Limb (tissue), 2 donors: ENCODE data around the gene NDUFB10.
"Not testable (repeated sequence)": the region's sequence is repeated elsewhere in the genome, so short reads cannot be mapped to it uniquely, and the experiment has no call there.

Experiments used
- DNase-seq, 2 donors: peaks; one replicate each; pipeline ENCODE4 v3.0.0-alpha.2; 2016; ENCODE audit errors: extremely low spot score in 2 of 2

The NDUFB10 gene

DNA sequence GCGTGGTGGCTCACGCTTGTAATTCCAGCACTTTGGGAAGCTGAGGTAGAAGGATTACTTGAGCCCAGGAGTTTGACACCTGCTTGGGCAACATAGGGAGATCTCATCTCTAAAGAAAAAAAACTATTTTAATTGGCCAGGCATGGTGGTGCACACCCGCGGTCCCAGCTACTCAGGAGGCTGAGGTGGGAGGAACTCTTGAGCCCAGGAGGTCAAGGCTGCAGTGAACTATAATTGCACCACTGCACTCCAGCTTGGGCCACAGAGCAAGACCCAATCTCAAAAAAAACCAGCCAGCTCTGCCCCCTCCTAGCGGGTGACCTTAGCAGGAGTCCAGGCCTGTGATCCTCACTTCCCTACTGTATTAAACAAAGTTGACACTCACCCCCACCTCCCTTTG, 35.2 kb upstream of the NDUFB10 start:
- DNase-seq = no peak

DNA sequence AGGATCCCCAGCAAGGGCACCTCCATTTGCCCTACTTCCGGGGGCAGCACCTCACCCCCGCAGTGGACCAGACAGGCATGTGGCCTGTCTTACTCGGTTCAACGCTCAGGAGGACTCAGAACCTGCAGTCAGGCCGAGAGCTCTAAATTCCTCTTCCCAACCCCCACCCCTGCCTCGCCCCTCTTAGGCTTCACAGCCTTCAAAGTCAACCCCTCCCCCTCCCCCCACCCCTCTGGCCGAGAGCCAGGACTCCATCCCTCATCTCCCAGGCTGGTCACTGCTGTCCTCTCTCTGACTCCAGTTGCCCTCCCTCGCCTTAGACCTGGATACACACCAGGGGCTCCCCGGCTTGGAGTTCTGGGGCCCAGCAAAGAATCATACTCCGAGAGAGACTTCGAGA, 33.1 kb upstream of the NDUFB10 start:
- DNase-seq = no peak

DNA sequence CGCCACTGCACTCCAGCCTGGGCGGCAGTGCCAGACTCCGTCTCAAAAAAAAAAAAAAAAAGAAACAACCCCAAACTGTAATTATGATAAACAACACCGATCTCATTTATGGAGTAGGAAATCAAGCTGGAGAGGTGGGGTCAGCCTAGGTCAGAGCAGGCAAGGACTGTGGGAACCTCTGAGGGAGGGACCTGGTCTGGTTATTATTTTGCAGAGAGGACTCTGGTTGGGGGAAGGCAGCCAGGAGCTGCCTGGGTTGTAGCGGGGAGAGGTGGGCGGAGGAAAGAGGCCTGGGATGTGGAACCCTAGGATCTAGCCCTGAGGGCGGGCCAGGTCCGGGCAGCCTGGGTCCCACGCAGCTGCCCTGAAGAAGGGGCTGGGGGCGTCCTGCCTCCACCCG, 30.2 kb upstream of the NDUFB10 start:
- DNase-seq = no peak

DNA sequence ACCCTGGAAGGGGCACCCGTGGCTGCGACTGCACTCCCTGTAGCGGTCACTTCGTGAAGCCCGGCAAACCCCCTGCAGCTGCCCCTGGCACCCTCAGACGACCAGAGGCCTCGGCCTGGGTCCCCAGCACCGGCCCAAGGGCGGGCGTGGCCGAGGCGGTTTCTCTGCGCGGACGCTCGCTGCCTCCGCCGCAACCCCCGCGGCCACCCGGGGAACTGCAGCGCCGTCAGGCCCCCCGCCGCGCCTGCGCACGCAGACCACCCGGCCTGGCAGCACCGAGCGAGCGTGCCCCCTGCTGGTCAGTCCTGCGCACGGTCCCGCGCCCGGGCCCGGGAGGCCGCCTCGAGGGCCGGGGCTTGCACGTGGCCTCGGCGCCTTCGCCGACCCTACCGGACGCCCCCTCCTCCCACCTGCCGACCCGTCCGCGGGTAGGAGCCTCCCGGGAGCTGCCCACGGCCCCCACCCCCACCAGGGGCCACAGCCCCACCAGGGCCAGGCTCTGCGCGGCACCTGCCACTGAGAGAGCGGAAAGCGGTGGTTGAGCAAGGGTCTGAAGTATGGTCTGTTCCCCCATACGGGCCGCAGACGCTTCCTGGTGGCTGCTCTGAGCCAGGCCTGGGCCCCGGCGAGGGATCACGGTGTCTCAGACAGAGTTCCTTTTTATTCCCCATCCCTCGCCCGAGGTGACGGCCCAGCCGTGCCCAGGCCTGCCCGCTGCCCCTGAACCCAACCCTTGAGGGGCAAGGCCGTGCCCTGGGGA, 29.6 kb upstream of the NDUFB10 start:
- peak; percentile 86 to 97 for DNase-seq

DNA sequence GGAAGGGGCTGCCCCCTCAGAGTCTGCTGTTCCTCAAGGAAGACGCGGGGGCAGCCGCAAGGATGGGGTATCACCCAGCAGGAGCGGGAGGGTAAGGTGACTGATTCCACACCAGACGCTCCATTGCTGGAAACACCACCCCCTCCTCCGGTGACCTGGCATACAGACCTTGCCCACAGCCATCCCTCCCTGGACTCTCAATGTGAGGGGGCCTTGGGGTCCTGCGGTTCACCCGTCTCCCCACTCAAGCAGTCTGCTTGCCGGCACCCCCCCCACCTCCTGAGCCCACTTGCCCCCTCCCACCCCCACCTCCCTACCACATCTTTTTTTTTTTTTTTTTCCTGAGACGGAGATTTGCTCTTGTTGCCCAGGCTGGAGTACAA, 29.0 kb upstream of the NDUFB10 start:
- peak in 1 of 2 donors; percentile 35 for DNase-seq

DNA sequence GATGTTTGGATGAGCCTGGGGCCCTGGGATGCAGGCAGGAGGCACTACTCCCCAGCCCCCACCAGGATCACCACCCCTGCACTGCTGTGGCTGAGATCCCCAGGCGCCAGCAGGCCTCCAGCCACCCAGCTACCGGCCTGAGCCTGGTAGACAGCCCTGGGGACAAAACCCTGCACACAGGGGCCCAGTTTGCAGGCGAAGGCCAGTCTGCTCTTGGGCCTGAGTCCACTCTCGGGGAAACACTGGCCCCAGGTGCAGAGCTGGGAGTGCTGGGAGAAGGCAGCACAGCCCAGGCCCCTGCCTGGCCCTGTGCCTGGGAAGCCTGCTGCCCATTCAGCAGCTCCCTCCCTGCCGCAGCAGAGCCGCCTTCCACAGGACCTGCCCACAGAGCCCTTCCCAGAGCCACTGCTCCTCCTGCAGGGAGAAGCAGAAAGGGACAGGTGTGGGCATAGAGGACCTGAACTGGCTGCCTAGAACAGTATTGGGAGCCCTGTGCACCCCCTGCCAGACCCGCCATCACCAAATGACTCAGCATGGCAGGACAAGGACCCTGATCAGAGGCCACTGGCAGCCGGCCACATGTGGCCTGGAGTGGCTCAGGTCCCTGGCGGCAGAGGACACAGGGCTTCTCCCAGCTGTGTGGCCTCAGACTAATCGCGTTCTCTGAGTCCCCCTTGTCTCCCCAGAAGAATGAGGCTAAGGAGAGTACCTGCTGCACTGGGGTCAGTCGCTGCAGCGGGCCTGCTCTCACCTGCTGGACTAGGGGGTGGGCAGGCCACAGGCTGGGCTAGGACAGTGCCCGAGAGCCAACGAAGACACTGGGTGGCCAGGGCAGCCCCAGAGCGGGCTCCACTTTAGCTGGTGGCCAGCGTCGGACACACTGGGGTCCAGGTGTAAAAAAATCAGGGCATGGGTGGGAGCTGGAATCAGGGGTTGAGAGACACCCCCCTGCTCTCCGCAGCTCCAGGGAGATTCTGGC, 27.0 kb upstream of the NDUFB10 start:
- peak in 1 of 2 donors; percentile 24 for DNase-seq

DNA sequence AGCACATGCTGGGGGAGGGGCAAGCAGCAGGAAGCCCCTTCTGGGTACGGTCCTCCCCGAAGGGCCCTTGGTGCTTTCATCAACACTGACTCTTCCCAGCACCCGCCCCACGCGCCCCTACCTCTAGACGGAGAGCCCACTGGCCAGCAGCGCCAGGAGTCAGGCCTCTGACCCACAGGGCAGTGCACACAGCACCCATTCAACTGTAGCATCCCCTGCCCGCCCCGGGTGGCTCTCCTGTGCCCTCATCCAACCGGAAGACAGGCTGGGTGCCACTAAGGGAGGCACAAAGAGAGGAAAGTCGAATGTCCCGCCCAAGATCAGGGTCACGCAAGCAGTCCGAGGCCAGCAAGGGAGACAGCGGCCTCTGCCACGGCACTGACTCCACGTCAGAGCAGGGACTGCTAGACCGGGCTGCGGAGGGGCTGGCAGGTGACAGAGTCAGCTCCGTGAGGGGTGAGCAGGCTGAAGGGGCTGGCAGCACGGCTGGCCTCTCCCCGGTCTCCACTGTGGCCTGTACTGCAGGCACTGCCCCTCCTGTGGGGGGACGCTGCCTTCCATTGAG, 26.2 kb upstream of the NDUFB10 start:
- peak in 1 of 2 donors; percentile 28 for DNase-seq

DNA sequence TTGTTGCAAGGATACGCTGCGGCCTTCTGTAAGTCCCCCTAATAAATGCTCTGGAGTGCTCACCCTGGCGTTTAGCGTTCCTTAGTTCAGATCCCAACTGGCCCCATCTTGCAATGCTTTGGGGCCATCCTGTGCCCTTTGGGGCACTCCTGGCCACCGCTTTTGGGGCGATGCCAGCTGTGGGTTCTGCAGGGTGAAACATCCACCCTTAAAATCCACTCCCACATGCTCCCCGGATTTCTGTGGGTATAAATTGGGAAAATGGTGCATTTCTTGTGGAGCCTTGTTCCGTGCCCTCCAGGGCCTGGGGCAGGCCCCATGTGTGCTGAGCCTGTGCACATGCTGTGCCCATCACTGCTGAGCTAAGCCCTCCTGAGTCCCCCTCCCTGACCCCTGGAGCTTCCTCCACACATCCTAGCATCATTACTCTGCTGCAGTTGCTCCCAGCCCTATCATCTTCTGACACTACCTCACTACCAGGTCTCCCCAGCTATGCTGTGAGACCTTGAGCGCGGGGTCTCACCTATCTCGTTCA, 22.3 kb upstream of the NDUFB10 start:
- no peak for DNase-seq

DNA sequence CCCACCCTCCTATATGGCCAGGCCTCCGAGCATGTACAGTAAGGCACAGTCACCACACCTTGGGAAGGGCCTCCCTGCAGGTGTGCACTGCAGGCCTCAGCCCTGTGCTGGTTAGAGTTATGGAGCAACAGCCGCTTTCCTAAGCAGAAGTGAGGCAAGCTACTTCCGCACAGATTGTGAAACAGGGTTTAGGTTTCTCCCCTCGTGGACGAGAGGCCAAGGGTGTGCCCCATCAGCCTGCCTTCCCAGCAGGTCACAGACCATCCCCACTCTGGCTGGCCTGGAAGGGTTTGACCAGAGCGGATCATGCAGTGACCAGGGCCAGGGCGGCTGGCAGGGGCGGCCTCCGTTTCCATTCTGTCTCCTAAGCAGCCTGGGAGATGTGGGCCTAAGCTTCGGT, 21.0 kb upstream of the NDUFB10 start:
- DNase-seq = no peak

DNA sequence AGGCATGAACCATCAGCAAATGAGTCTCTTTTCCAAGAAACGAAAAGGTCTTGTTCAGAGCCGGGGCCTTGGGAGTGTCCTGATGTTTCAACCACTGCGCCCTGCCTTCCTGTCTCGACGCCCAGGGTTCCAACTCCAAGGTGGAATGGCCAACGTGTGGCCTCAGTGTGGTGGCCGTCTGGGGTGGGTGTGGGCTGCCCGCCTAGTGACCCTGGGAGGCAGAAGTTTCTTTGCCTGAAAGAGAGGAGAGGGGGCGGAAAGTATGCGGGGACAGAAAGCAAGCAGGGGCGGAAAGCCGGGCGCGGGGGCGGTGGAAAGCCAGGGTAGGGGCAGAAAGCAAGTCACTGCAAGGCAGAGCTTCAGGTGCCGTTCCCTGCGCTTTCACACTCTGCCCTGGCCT, 20.4 kb upstream of the NDUFB10 start:
- no peak for DNase-seq

DNA sequence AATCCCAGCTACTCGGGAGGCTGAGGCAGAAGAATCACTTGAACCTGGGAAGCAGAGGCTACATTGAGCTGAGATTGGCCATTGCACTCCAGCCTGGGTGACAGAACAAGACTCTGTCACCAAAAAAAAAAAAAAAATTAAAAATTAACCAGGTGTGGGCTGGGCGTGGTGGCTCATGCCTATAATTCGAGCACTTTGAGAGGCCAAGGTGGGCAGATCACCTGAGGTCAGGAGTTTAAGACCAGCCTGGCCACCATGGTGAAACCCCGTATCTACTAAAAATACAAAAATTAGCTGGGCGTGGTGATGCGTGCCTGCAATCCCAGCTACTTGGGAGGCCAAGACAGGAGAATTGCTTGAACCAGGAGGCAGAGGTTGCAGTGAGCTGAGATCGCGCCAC, 19.5 kb upstream of the NDUFB10 start:
- not testable (repeated sequence) for DNase-seq

DNA sequence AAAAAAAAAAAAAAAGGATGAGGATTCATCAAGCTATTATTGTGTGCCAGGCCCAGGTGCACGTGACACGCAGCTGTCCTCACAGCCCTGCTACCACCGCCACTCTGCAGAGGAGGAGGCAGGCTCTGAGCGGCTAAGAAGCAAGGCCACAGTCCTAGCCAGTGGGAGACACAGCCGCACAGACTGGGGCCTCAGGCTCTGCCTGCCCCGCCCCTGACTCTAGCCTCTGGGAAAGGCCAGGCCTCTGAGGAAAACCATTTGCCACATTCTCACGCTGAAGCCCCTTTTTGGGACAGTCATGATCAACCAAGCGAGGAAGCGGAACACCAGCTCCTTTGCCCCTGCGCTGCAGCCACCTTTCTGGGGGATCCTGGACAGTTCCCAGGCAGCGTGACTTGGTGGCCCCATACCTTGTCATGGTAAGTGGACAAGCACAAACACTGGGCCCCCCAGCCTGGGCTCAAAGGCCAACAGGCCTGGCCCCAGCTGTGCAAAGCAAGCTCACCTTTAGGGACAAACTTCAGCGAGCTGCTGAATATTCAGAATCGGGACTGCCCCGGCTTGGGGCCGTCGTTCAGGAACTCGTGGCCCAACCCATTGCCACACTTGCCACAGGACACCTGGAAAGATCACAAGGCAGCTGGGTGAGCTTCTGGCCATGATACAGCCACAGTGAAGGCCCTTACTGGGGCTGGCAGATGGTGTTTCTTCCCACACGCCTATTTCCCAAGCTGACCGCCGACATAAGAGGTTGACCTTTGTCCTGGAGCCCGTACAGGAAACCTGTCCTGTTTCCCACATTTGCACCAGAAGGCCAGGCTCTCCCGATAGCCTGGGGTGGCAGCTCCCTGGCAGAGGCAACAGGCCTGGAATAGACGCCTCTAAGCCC, 18.8 kb upstream of the NDUFB10 start:
- DNase-seq = peak in 1 of 2 donors; percentile 28

DNA sequence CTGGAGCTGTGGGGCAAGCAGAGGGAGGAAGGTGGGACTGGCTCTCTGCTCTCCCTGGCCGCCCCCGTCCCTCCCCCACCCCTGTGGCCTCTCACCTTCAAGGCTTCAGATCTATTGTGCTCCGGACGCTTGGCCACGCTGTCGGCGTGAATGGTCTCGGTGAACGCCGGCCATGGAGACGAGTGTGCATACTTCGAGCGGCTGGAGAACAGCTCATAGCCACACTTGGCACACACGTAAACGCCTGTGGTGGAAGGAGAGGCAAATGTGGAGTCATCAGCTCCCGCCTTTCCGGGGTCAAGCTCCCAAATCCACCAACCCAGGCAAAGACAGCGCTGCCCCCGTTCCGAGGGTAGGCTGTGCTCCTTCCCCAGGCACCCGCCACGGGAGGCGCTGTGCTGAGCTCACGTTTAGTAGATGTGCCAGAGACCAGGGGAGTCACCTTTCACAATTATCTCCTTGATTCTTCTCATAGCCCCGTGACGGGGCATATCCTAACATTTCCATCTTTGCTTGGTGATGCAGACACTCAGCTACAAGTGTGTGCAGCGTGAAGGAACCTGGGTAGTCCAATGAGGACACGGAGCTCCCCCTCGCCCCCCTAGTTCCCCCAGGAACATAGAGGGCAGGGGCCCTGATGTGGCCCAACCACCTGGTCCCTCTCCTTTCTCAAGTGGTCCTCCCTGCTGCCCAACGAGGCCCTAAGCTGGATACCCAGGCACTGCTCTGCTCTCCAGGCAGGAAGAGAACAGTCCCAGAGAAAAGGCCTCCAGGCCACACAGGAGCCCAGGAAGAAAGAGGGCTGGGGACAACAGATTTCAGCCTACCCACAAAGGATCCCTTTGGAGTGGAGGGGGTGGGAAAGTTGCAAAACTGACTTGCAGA, 17.9 kb upstream of the NDUFB10 start:
- peak in 1 of 2 donors; percentile 27 for DNase-seq

DNA sequence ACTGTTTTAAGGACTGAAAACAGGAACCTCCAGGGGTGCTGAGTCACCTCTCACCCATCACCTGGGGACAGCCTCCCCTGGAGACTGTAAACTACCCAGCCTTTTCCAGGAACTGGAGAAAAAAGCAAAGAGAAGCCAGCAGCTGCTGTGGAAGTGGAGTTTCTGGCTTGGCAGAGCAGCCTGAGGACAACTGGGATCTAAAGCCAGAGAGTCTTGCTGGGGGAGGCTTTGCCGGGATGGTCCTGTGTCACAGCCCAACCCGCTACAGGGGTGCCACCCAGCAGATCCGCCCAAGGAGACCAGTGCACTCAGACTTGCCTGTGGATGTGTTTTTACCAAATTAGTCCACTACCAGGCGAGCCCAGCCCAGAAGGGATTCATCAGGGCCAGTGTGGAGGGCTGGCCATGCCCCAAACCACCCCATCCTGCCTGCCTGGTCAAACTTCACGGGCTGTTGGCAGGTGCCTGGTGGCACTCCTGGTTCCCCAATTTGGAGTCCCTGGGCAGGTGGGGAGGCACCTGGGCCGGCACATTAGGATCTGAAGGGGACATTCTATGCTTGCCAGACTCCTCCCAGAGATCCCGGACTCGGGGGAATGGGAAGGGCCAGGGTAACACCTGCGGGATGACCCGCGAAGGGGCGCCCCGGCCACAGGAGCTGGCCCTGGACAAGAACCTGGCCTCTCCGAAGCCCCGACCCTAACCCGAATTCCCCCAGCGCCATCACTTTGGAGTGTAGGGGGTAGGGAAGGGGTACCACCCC, 17.1 kb upstream of the NDUFB10 start:
- peak in 1 of 2 donors; percentile 32 for DNase-seq

DNA sequence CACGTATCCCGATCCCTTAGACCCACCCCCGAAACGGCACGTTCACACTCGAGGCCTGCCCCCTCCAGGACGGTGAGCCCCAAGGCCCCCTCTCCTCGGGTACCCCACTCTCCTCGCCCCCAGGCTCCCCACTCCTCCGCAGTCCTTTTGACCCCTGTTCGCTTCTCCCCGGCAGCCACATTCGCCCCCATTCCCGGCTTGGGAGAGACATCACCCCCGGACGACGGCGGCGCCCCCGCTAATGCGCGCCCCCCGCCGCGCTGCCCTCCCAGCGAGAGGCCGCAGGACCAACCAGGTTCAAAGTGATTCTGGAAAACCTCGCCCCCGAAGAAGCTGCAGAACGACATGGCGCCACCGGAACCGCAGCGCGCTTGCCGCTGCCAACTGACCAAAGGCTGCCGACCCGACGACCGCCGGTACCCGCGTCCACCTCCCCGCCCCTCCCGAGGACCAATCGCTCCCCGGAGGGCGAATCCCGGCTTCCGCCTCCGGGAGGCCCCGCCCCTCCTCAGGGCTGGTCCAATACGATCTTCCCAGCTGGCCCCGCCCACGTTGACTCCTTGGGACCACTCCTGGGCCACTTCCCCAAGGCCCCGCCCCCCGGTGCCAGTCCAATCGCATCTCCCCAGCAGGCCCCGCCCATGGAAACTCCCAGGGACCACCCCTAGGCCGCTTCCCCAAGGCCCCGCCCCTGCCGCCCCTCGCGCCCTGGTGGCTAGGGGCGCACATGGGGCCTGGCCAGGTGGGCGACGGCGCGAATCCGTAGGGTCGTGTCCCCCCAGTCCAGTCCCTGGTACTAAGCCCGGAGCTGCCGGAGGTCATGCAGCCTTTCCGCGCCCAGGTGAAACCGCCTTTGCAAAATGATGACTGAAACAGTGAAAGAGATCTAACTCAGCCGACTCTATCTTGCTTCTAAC, 16.3 kb upstream of the NDUFB10 start, which contains the start of gene MSRB1:
MSRB1 (minus strand) TSS at position 390 of the 917 bp plus-strand sequence; CDS start at position 347, 43 bp downstream.
- DNase-seq = peak; percentile 99

DNA sequence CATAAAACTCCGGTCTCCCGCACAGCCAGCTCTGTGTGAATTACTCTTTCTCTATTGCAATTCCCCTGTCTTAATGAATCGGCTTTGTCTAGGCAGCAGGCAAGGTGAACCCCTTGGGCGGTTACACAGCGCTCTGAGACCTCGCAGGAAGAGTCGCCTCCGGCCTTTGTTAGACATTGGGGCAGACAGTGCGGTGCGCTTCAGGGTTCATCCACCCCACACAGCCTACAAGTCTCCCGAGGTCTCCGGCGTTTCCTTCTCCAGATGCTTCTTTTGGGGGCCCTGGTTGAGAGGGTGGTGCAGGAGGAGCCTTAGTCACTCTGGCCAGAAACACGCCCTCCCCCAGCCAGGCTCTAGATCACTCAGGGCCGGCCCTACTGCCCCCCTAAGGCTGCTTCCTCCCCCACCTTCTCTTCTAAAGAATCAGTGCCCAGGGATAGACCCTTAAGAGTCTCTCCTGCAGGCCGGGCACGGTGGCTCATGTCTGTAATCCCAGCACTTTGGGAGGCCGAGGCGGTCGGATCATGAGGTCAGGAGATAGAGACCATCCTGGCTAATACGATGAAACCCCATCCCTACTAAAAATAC, 14.6 kb upstream of the NDUFB10 start:
- DNase-seq = no peak

DNA sequence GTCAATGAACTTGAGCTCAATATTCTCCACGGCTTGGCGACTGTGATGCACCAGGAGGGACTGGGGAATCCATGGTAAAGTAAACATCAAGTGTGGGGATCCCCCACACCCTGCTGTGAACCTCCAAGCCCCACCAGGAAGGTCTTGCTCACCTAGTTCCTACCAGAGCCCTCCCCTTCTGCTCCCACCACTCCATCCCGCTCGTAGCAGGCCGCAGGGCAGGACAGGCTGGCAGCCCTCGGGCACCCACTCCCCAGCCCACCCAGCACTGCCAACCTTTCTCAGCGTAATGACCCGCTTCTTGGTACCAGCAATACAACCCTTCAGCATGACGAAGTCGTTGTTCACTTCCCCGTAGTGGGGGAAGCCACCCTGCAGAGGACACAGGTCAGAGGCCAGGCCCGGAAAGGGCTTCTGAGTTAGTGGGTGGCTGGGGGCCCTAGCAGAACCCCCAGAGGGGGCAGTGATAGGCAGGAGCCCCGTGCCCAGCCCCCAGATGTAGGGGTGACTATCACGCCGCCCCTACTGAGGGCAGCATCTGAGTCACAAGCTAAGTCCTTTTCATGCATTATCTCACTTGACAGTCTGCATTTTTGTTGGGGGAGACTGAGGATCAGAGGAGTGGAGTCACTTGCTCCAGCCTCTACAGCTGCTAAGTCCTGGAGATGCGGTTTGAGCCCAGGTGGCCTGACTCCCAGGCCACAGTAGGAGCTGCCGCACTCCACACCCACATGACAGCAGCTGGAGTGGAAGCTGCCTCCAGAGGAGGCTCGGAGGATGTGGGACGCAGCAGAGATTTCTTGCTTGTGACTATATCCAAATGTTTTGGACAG, 13.6 kb upstream of the NDUFB10 start:
- no peak for DNase-seq
